ENCODE data around the gene ADAM10.

The ADAM10 gene

GRCh38 chr15:58631319-58631718 is 118.2 kb downstream of the ADAM10 start:
- Histone ChIP-seq H3K9ac (ENCODE audit: low read length) (no peak overlapping the region), H3K9me2 (ENCODE audit: low read depth, low read length) (no peaks in the 10 kb centered on the region), H4K20me1 (ENCODE audit: insufficient read depth, low read length) (no peaks in the 10 kb centered on the region), H3K27me3 (ENCODE audit: insufficient read depth, low read length) (no peaks in the 10 kb centered on the region), H2AFZ (ENCODE audit: low read length) (no peak overlapping the region), H3K4me1 (ENCODE audit: insufficient read depth, low read length, severe bottlenecking) (peaks cover 23% of the 10 kb centered on the region), H3K4me3 (ENCODE audit: low read depth, low read length, poor library complexity, severe bottlenecking) (no peak overlapping the region), H3K36me3 (ENCODE audit: insufficient read depth, low read length) (peaks cover 68% of the 10 kb centered on the region), H3K9me3 (ENCODE audit: low read length) (no peaks in the 10 kb centered on the region), H3K79me2 (ENCODE audit: insufficient read depth, low read length) (no peaks in the 10 kb centered on the region), H3K4me2 (ENCODE audit: low read length) (no peak overlapping the region), H3K27ac (ENCODE audit: low read depth, low read length, poor library complexity, severe bottlenecking) (no peak overlapping the region), H3F3A (ENCODE audit: insufficient read depth, low read length) (no peaks in the 10 kb centered on the region; the same call in 1 of the 2 replicates)
- no peak for TF ChIP-seq EZH2 (IDR thresholded peaks at IDR 0.05; ENCODE audit: borderline replicate concordance, low read length)
- TF ChIP-seq CTCF (IDR thresholded peaks at IDR 0.05; ENCODE audit: low read length), result no peak

- H2AFZ ChIP-seq (ENCODE audit: low read length), result no peak overlapping the region
- H3K9me2 ChIP-seq (ENCODE audit: low read depth, low read length), result no peaks in the 10 kb centered on the region
- H3K79me2 ChIP-seq (ENCODE audit: insufficient read depth, low read length), result no peaks in the 10 kb centered on the region
- H4K20me1 ChIP-seq (ENCODE audit: insufficient read depth, low read length), result no peaks in the 10 kb centered on the region
- no peak overlapping the region for H3K9ac ChIP-seq (ENCODE audit: low read length)
- peaks cover 23% of the 10 kb centered on the region for H3K4me1 ChIP-seq (ENCODE audit: insufficient read depth, low read length, severe bottlenecking)
- no peak overlapping the region for H3K4me3 ChIP-seq (ENCODE audit: low read depth, low read length, poor library complexity, severe bottlenecking)
- H3K36me3 ChIP-seq (ENCODE audit: insufficient read depth, low read length), result peaks cover 81% of the 10 kb centered on the region
- no peaks in the 10 kb centered on the region for H3K9me3 ChIP-seq (ENCODE audit: low read length)
- no peak overlapping the region for H3K4me2 ChIP-seq (ENCODE audit: low read length)
- peak overlapping the region; percentile 45 for H3K27ac ChIP-seq (ENCODE audit: low read depth, low read length, poor library complexity, severe bottlenecking)
- no peaks in the 10 kb centered on the region; the same call in 1 of the 2 replicates for H3F3A ChIP-seq (ENCODE audit: insufficient read depth, low read length)
- TF ChIP-seq CTCF (IDR thresholded peaks at IDR 0.05; ENCODE audit: low read length) (no peak), EZH2 (IDR thresholded peaks at IDR 0.05; ENCODE audit: borderline replicate concordance, low read length) (no peak)
- no peaks in the 10 kb centered on the region for H3K27me3 ChIP-seq (ENCODE audit: insufficient read depth, low read length)
Observed at GRCh38 chr15:58629625-58630024, 119.9 kb downstream of the ADAM10 start.

- no peak for TF ChIP-seq EZH2 (IDR thresholded peaks at IDR 0.05; ENCODE audit: borderline replicate concordance, low read length)
- TF ChIP-seq CTCF (IDR thresholded peaks at IDR 0.05; ENCODE audit: low read length), result no peak
Observed at GRCh38 chr15:58628206-58628947, 121.1 kb downstream of the ADAM10 start.

More at GRCh38 chr15:58628206-58628947, 121.1 kb downstream of the ADAM10 start:
- Histone ChIP-seq H3F3A (ENCODE audit: insufficient read depth, low read length) (no peaks in the 10 kb centered on the region; the same call in 1 of the 2 replicates), H3K9me3 (ENCODE audit: low read length) (no peaks in the 10 kb centered on the region), H3K9ac (ENCODE audit: low read length) (peak overlapping the region; percentile 38), H4K20me1 (ENCODE audit: insufficient read depth, low read length) (no peaks in the 10 kb centered on the region), H3K4me1 (ENCODE audit: insufficient read depth, low read length, severe bottlenecking) (peaks cover 23% of the 10 kb centered on the region), H3K4me2 (ENCODE audit: low read length) (peak overlapping the region; percentile 60), H3K27me3 (ENCODE audit: insufficient read depth, low read length) (no peaks in the 10 kb centered on the region), H3K9me2 (ENCODE audit: low read depth, low read length) (no peaks in the 10 kb centered on the region), H3K4me3 (ENCODE audit: low read depth, low read length, poor library complexity, severe bottlenecking) (peak overlapping the region; percentile 23), H3K79me2 (ENCODE audit: insufficient read depth, low read length) (no peaks in the 10 kb centered on the region), H3K27ac (ENCODE audit: low read depth, low read length, poor library complexity, severe bottlenecking) (peak overlapping the region; percentile 45), H2AFZ (ENCODE audit: low read length) (no peak overlapping the region), H3K36me3 (ENCODE audit: insufficient read depth, low read length) (peaks cover 77% of the 10 kb centered on the region)

Data from OCI-LY1 (cell line).